Measurements from ENCODE around the gene CXorf65.

DNA sequence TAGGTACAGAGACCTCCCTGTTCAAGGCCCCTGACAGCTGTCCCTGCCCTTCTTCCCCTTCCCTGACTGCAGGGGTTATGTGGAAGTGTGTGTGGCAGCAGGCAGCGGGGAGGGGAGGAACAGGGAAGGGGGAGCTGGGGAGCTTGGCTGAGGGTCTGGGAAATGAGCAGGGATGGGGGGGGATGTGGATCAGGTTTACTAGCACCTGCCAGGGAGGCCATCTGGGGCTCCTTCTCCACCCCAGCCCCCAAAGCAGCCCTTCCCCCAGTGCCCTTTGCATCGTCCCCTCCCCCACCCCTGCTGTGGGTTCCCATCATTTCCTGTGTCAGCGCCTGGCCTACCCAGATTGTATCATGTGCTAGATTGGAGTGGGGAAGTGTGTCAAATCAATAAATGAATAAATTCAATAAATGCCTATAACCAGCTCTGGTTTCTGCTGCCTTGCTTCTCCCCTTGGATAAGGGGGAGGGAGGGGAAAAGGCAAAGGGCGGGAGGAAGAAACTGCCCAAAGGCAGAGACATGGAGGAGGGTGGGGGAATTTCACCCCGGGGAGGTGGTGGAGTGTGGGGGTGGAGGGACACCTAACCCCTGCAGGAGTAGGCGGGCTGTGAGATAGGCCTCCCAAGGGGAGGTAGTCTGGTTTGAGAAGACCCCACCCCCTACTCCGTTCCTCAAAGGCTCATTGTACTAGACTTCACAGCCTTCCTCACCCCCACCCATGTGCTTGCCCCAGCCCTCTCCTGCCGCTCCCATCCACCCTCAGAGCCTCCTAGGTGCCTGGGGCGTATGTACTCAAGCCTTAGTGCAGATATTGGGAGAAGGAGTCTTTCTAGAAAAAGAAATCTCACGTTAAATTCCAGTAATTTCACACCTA lies 3.2 kb downstream of the CXorf65 start:
- TF ChIP-seq POLR2A (IDR thresholded peaks at IDR 0.05; ENCODE audit: low read depth, low read length) = no peak
- no peak for TF ChIP-seq POLR2AphosphoS5 (IDR thresholded peaks at IDR 0.05; ENCODE audit: low read depth, low read length)
